ENCODE measurements around the gene PLIN3. TPM values are rescaled to one million over a fixed set of nuclear protein-coding genes. Genes with fewer than 3 reads are reported as not detected.

Gene PLIN3
- total and polyA plus RNA-seq, 2 donors (not counting 3 experiments of a cell fraction or from before 2014, with no cell fraction given) = 76.8 to 88.9 TPM

GRCh38 chr19:4911786-4912672 is 44.6 kb upstream of the PLIN3 start:
- peak overlapping the region; percentile 65 for H3K9ac ChIP-seq (replicated peaks; ENCODE audit: extremely low read depth, insufficient read depth, low read length)
- H3K79me2 ChIP-seq (ENCODE audit: control insufficient read depth, insufficient read depth, low read length) = peaks cover 63% of the 10 kb centered on the region
- FAIRE-seq (peak; percentile 98), DNase-seq (ENCODE audit: low read depth, low spot score) (peak; percentile 83)
- peak overlapping the region; percentile 58 for H3K27ac ChIP-seq (ENCODE audit: insufficient read depth, low read depth, low read length)
- ChIA-PET POLR2A (interaction anchor here (0.5 to 1.8 kb wide), 3 partner anchors 45 to 242 kb away, joined by 3 to 7 read pairs (median 3); partner anchors contain the start of genes KDM4B and PLIN3), CTCF (interaction anchor here (0.8 to 5.6 kb wide), 35 partner anchors 8 to 188 kb away, joined by 3 to 176 read pairs (median 5); partner anchors contain the start of genes DPP9, FEM1A, KDM4B and PLIN3)
- H2AFZ ChIP-seq (ENCODE audit: low read depth, low read length) = peak overlapping the region; percentile 30
- no peaks in the 10 kb centered on the region for H3K9me3 ChIP-seq (replicated peaks; ENCODE audit: control insufficient read depth, insufficient read depth, low read length)
- peak overlapping the region in 2 of 3 experiments; percentile 2 to 77 for H3K4me3 ChIP-seq (replicated peaks in 1 of 3; ENCODE audit: insufficient read depth in 1 of 3, low read depth in 1 of 3, low read length in 3 of 3)
- peaks cover 46% of the 10 kb centered on the region for H3K4me1 ChIP-seq (ENCODE audit: control insufficient read depth, extremely low read depth, insufficient read depth, low read length)
- no peaks in the 10 kb centered on the region for H3K27me3 ChIP-seq (ENCODE audit: control insufficient read depth in 2 of 2, insufficient read depth in 2 of 2, low read length in 2 of 2)
- H3K36me3 ChIP-seq (ENCODE audit: control insufficient read depth in 2 of 2, extremely low read depth in 1 of 2, insufficient read depth in 2 of 2, low read length in 2 of 2) = no peaks in the 10 kb centered on the region
- no peaks in the 10 kb centered on the region for H3K9me1 ChIP-seq (replicated peaks; ENCODE audit: control insufficient read depth, extremely low read depth, insufficient read depth, low read length)
- H4K20me1 ChIP-seq (replicated peaks; ENCODE audit: control insufficient read depth, extremely low read depth, insufficient read depth, low read length) = no peaks in the 10 kb centered on the region
- dilution Hi-C loops (cut with MboI; ENCODE audit: extremely low pct_ligation_motif_present, low sequenced_read_pairs) = no loop called here
- TF ChIP-seq EZH2 (IDR thresholded peaks at IDR 0.05; ENCODE audit: borderline replicate concordance, low read depth, low read length, severe bottlenecking) = no peak
- TF ChIP-seq CTCF (IDR thresholded peaks at IDR 0.05; ENCODE audit: extremely low read depth in 1 of 2, insufficient read depth in 1 of 2, low read depth in 1 of 2, low read length in 2 of 2) = peak; percentile 56 to 67
- peak; percentile 71 for TF ChIP-seq POLR2AphosphoS5 (IDR thresholded peaks at IDR 0.05; ENCODE audit: insufficient read depth, low read depth, low read length)
- TF ChIP-seq MYC (IDR thresholded peaks at IDR 0.05; ENCODE audit: low read depth, low read length) = no peak
- no peak for TF ChIP-seq JUN (IDR thresholded peaks at IDR 0.05; ENCODE audit: borderline replicate concordance, insufficient read depth, insufficient read length, low read depth)
- peak; percentile 12 for TF ChIP-seq GATA2 (IDR thresholded peaks at IDR 0.05; ENCODE audit: insufficient read depth, insufficient read length, low read depth, low read length)
- peak; percentile 69 for TF ChIP-seq FOS (IDR thresholded peaks at IDR 0.05; ENCODE audit: borderline replicate concordance, insufficient read depth, low read length)
- TF ChIP-seq POLR2A (IDR thresholded peaks at IDR 0.05; ENCODE audit: low read depth, low read length) = peak; percentile 61
- no peak for TF ChIP-seq MAX (IDR thresholded peaks at IDR 0.05; ENCODE audit: insufficient read depth, insufficient read length)
- BruUV-seq (replicated peaks) = no TSS peak
- intact Hi-C loops (cut with micrococcal nuclease) = loop anchor here (1.0 to 10.0 kb wide), 5 partner anchors 40 to 1830 kb away; no protein-coding TSS in a partner anchor
- H3K4me2 ChIP-seq (ENCODE audit: insufficient read depth, low read length) = peak overlapping the region; percentile 90
